ENCODE data around the gene HLX.

The HLX gene

DNA sequence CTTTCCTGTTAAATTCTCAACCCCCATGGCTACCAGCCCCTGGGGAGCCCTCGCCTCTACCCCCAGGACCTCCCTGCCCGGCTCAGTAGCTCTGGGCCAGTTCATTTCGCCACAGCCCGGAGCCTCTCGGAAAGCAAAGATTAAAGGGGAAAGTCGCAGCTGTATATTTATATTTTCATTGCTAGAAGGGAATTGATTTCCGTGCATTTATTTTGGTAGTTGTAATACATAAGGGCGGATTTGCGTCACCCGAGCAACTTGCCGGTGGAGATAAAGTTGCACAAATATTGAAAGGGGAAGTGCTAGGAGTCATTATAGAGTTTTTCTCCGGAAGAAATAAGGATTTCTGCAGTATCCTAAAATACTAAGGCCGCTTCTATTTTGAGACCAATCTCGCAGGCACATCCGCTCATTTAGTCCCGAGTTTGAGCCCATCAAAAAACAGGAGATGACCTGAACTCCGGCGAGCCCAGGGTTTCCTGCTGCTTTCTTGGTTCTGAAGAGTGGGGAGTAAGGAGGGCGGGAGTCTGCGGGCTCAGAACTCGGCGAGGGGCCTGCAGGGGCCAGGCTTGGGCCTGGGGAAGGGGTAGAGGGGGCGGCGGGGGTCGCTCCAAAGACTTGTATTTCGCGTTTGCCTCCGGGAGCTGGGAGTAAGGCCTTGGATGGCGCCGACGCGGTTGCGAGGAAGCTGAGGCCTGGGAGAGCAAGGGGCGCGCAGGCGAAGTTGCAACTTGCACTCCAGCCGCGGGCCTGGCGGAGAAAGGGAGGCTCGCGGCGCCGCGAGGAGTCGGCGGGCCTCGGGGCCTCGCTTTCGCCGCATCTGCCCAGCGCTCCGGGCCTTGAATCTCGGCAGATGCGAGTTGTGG, 2.5 kb upstream of the HLX start:
- H3K79me2 ChIP-seq (ENCODE audit: insufficient read depth, low read depth), result peaks cover 12% of the 10 kb centered on the region; the same call in 1 of the 2 replicates
- no peak overlapping the region for H3K4me3 ChIP-seq (IDR thresholded peaks at IDR 0.05; ENCODE audit: insufficient read depth, low read depth, low read length)
- no peak overlapping the region for H2AFZ ChIP-seq (ENCODE audit: low read depth)
- peaks cover 16% of the 10 kb centered on the region for H3K4me1 ChIP-seq (ENCODE audit: low read depth, poor library complexity, severe bottlenecking)
- H3K4me2 ChIP-seq, result no peak overlapping the region
- H3K27me3 ChIP-seq (ENCODE audit: insufficient read depth, low read depth), result no peaks in the 10 kb centered on the region
- no peak overlapping the region for H3K27ac ChIP-seq
- no peak overlapping the region for H3K9ac ChIP-seq
- no peaks in the 10 kb centered on the region for H4K20me1 ChIP-seq (ENCODE audit: insufficient read depth)
- TF ChIP-seq, protein P1, sequence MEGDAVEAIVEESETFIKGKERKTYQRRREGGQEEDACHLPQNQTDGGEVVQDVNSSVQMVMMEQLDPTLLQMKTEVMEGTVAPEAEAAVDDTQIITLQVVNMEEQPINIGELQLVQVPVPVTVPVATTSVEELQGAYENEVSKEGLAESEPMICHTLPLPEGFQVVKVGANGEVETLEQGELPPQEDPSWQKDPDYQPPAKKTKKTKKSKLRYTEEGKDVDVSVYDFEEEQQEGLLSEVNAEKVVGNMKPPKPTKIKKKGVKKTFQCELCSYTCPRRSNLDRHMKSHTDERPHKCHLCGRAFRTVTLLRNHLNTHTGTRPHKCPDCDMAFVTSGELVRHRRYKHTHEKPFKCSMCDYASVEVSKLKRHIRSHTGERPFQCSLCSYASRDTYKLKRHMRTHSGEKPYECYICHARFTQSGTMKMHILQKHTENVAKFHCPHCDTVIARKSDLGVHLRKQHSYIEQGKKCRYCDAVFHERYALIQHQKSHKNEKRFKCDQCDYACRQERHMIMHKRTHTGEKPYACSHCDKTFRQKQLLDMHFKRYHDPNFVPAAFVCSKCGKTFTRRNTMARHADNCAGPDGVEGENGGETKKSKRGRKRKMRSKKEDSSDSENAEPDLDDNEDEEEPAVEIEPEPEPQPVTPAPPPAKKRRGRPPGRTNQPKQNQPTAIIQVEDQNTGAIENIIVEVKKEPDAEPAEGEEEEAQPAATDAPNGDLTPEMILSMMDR (conservative IDR thresholded peaks at IDR 0.05; ENCODE audit: low read depth, low read length), result no peak
- no peaks in the 10 kb centered on the region for H3K36me3 ChIP-seq (ENCODE audit: insufficient read depth)

DNA sequence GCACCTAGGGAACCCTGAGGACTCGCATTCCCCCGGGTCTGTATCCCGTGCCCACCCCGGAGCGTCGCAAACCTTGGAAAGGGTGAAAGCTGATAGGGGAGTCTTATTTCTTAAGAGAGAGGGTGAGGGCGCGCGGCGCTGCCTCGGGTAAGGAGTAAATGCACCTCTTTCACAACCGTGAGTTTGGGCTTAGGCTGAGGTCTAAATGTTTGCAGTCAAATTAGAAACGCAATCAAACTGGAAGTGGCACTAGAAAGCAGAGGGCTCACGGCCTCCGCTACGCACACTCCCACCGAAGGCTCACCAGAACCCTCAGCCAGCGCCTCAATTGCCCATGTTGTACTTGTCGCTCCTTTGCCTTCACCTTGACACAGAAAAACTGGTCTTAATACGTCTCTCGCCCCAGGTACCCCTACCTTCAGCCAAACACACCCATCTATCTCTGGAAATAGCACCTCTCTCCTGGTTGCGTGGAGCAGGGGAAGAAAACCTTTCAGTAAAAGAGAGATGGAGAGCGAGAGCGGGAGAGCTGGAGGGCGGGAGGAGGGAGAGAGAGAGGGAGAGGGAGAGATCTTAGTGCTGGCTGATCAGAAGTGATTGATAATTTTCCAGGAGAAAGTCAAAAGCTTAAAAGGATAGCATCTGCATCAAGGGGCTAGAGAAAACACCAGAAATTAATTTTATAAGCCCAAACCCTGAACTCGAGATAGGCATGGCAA, 1.7 kb upstream of the HLX start:
- Histone ChIP-seq H4K20me1 (ENCODE audit: insufficient read depth) (no peaks in the 10 kb centered on the region), H2AFZ (ENCODE audit: low read depth) (peak overlapping the region; percentile 99; the same call in 1 of the 2 replicates), H3K4me3 (IDR thresholded peaks at IDR 0.05; ENCODE audit: insufficient read depth, low read depth, low read length) (no peak overlapping the region), H3K27me3 (ENCODE audit: insufficient read depth, low read depth) (no peaks in the 10 kb centered on the region), H3K4me1 (ENCODE audit: low read depth, poor library complexity, severe bottlenecking) (peaks cover 16% of the 10 kb centered on the region), H3K36me3 (ENCODE audit: insufficient read depth) (no peaks in the 10 kb centered on the region), H3K9ac (peak overlapping the region; percentile 81; the same call in 1 of the 2 replicates), H3K79me2 (ENCODE audit: insufficient read depth, low read depth) (peaks cover 12% of the 10 kb centered on the region; the same call in 1 of the 2 replicates), H3K4me2 (peak overlapping the region; percentile 89), H3K27ac (peak overlapping the region; percentile 84; the same call in 1 of the 2 replicates)
- TF ChIP-seq, protein P1 (conservative IDR thresholded peaks at IDR 0.05; ENCODE audit: low read depth, low read length), result no peak

DNA sequence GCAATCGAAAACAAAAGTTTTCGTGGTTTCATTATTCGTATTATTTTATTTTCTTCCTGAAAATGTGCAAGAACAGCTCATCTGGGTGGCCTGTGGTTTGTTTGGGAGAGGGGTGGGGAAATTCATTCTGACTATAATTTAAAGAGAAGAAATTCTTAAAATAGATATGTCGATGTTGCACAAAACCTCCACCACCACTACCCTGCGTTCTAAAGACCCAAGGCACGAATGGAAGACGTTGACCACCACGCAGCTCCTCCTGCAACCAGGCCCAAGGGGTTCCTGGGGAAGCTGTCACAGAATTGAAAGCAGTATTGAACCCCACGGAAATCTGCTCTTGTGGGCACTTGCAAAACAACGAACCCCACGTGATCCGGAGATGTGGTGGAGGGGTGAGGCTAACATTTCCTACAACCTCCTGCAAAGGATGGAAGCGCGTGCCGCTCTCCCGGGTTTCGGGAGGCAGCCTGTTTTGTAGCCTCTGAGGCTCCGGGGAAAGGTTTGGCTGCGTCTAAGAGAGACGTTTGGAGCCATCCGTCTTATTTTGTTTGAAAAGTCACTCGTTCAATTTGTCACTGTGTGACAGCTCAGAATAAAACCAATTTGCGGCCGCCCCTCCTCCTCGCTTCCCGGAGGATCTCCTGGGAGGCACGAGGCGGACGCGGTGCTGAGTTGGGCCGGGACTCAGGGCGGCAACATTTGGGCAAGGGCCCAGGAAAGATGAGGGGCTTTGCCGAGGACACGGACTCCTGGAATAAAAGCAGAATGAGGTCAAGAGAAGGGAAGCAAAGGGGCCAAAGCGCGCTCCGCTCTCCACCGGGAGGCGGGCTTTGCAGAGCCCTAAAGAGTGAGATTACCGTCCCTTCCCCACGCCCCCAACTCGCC, 810 bp upstream of the HLX start:
- H3K4me2 ChIP-seq, result peak overlapping the region; percentile 89
- peaks cover 12% of the 10 kb centered on the region; the same call in 1 of the 2 replicates for H3K79me2 ChIP-seq (ENCODE audit: insufficient read depth, low read depth)
- H3K4me1 ChIP-seq (ENCODE audit: low read depth, poor library complexity, severe bottlenecking), result peaks cover 16% of the 10 kb centered on the region
- H4K20me1 ChIP-seq (ENCODE audit: insufficient read depth), result no peaks in the 10 kb centered on the region
- H2AFZ ChIP-seq (ENCODE audit: low read depth), result peak overlapping the region; percentile 99
- no peaks in the 10 kb centered on the region for H3K36me3 ChIP-seq (ENCODE audit: insufficient read depth)
- H3K27ac ChIP-seq, result peak overlapping the region; percentile 84
- TF ChIP-seq, protein P1 (conservative IDR thresholded peaks at IDR 0.05; ENCODE audit: low read depth, low read length), result no peak
- peak overlapping the region; percentile 90 for H3K4me3 ChIP-seq (IDR thresholded peaks at IDR 0.05; ENCODE audit: insufficient read depth, low read depth, low read length)
- peak overlapping the region; percentile 81 for H3K9ac ChIP-seq
- H3K27me3 ChIP-seq (ENCODE audit: insufficient read depth, low read depth), result no peaks in the 10 kb centered on the region

Data from KMS-11 (cell line).